Neuronal stem cell (in vitro differentiated cells): ENCODE results near the gene NRG2.

Source experiments
- DNase-seq: peaks from one replicate; pipeline ENCODE4 v3.0.0-alpha.2; 2013; ENCODE audit warnings: low spot score
- H2AFZ ChIP-seq: one replicate; pipeline ENCODE4 v1.6.1; 2013; ENCODE audit warnings: mild to moderate bottlenecking, low read length, inconsistent platforms
- H2AK5ac ChIP-seq: 2 replicates; pipeline ENCODE4 v1.6.1; 2013; ENCODE audit warnings: low read depth, mild to moderate bottlenecking, inconsistent platforms, low read length, moderate library complexity, mixed read lengths
- H2BK120ac ChIP-seq: 2 replicates; pipeline ENCODE4 v1.6.1; 2013; ENCODE audit warnings: low read depth, mild to moderate bottlenecking, inconsistent platforms, low read length, moderate library complexity, mixed read lengths
- H2BK12ac ChIP-seq: one replicate; pipeline ENCODE4 v1.6.1; 2013; ENCODE audit warnings: low read length, inconsistent platforms
- H2BK15ac ChIP-seq: 2 replicates; pipeline ENCODE4 v1.6.1; 2013; ENCODE audit warnings: mild to moderate bottlenecking, low read length, inconsistent platforms, mixed read lengths
- H2BK5ac ChIP-seq: one replicate; pipeline ENCODE4 v1.6.1; 2013; ENCODE audit warnings: inconsistent platforms, mild to moderate bottlenecking, low read length, moderate library complexity
- H3K14ac ChIP-seq: one replicate; pipeline ENCODE4 v1.6.1; 2013; ENCODE audit warnings: low read length, inconsistent platforms
- H3K18ac ChIP-seq: 2 replicates; pipeline ENCODE4 v1.6.1; 2013; ENCODE audit warnings: low read length, inconsistent platforms
- H3K23ac ChIP-seq: 2 replicates; pipeline ENCODE4 v1.6.1; 2013; ENCODE audit warnings: low read depth, mild to moderate bottlenecking, mixed read lengths, low read length, inconsistent platforms; ENCODE audit not compliant: poor library complexity
- H3K27ac ChIP-seq: replicated peaks from 3 replicates; pipeline ENCODE4 v1.5.1; 2013; ENCODE audit warnings: low read length, inconsistent platforms
- H3K27me3 ChIP-seq, 3 experiments: 2 replicates each; pipeline ENCODE4 v1.6.1; 2013; ENCODE audit warnings: low read length in 3 of 3, mild to moderate bottlenecking in 2 of 3, inconsistent platforms in 1 of 3, low read depth in 1 of 3, mixed read lengths in 1 of 3, moderate library complexity in 1 of 3; ENCODE audit not compliant: control insufficient read depth in 3 of 3, insufficient read depth in 3 of 3
- H3K36me3 ChIP-seq, 2 donors: replicated peaks in 1 of 2; 2 replicates each; pipeline ENCODE4 v1.6.1; 2013; ENCODE audit warnings: low read length in 2 of 2; ENCODE audit not compliant: control insufficient read depth in 2 of 2, insufficient read depth in 2 of 2
- H3K4ac ChIP-seq: 2 replicates; pipeline ENCODE4 v1.6.1; 2013; ENCODE audit warnings: inconsistent platforms, mild to moderate bottlenecking, low read length, moderate library complexity
- H3K4me1 ChIP-seq, 2 donors: 1 replicate in 1 of 2; 2 replicates in 1 of 2; pipeline ENCODE4 v1.6.1; 2013; ENCODE audit warnings: low read length in 2 of 2, low read depth in 1 of 2; ENCODE audit not compliant: control insufficient read depth in 2 of 2, insufficient read depth in 1 of 2
- H3K4me2 ChIP-seq: one replicate; pipeline ENCODE4 v1.6.1; 2013; ENCODE audit warnings: mild to moderate bottlenecking, low read length, inconsistent platforms; ENCODE audit not compliant: insufficient read depth, poor library complexity, severe bottlenecking
- H3K4me3 ChIP-seq, 2 donors: 2 replicates each; pipeline ENCODE4 v1.5.1; 2013; ENCODE audit warnings: low read length in 2 of 2, mild to moderate bottlenecking in 2 of 2, inconsistent platforms in 1 of 2, moderate library complexity in 1 of 2
- H3K79me1 ChIP-seq: one replicate; pipeline ENCODE4 v1.6.1; 2013; ENCODE audit warnings: low read depth, mild to moderate bottlenecking, inconsistent platforms, low read length, moderate library complexity
- H3K9ac ChIP-seq: one replicate; pipeline ENCODE4 v1.6.1; 2013; ENCODE audit warnings: mild to moderate bottlenecking, low read depth, low read length, inconsistent platforms; ENCODE audit not compliant: poor library complexity
- H3K9me3 ChIP-seq, 2 donors: replicated peaks in 1 of 2; 2 replicates each; pipeline versions ENCODE3 to v1.6.1; 2013; ENCODE audit warnings: low read length in 2 of 2, mild to moderate bottlenecking in 2 of 2, inconsistent platforms in 1 of 2, low read depth in 1 of 2, mixed read lengths in 1 of 2, moderate library complexity in 1 of 2; ENCODE audit not compliant: control insufficient read depth in 2 of 2, insufficient read depth in 1 of 2
- H4K8ac ChIP-seq: one replicate; pipeline ENCODE4 v1.6.1; 2013; ENCODE audit warnings: low read depth, mild to moderate bottlenecking, inconsistent platforms, low read length, moderate library complexity
- H4K91ac ChIP-seq: one replicate; pipeline ENCODE4 v1.6.1; 2013; ENCODE audit warnings: low read length, low read depth, mild to moderate bottlenecking, inconsistent platforms; ENCODE audit not compliant: poor library complexity
- WGBS, 2 donors: extraction: QIAGEN DNeasy Blood & Tissue Kit; methylation state at CpG; one replicate each; pipeline ENCODE4 v1.1.7; 2013; ENCODE audit warnings: missing lambda C conversion rate in 2 of 2, mixed read lengths in 1 of 2; ENCODE audit not compliant: insufficient read length in 2 of 2, insufficient replicate concordance in 1 of 2; ENCODE audit errors: extremely low coverage in 2 of 2; 5-methylcytosine and 5-hydroxymethylcytosine counted together

Gene NRG2

DNA sequence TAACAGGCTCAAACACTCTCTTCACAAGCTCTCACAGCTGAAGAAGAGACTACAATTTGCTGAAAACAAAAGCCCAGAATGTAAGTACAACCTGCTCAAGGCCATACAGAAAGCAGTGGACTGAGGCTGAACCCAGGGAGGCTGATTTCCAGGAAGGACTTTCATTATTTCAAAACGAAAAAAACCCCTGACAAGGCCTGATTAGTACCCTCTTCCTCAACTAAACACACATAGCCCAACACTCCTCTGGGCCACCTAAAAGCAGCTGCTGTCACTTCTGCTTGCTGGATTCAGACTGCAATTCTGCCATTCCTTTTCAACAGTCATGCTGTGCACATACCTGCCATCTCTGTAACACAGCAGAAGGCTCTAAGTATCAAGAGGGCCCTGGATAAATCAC is 18.2 kb downstream of the NRG2 start:
- Histone ChIP-seq H3K27me3 (peaks cover 0 to 36% (median 3%) of the 10 kb centered on the region in 3 experiments), H2BK5ac (no peak overlapping the region)

DNA sequence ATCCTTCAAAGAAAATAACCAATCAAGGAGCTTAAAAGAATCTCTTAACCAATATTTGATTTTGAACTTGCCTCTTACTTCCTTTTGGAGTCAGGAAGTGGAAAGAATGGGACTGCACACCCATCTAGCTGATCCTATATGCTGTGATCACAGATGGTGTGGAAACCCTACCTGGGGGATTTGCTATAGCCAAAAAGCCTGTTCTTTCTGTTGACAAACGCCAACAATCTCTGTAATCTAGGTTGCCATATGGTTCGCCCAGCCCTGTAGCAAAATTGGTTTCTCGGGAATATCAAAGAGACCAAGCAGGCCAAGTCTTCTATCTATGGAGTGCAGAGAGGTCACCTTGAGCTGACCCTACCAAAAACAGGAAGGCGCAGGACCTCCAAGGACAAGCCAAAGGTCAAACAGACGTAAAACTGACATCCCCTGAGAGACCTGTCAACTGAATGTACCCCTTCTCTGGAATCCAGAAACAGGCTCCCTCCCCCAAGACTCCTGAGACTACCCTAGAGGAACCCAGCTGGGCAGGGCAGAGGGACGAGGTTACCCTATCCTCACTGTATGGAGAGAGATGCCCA is 19.4 kb downstream of the NRG2 start:
- H3K4me2 ChIP-seq, result no peak overlapping the region
- no peak overlapping the region for H2BK15ac ChIP-seq
- no peak overlapping the region for H2BK120ac ChIP-seq
- H2BK12ac ChIP-seq, result no peak overlapping the region
- H4K8ac ChIP-seq, result no peak overlapping the region
- H3K27me3 ChIP-seq, result peaks cover 0 to 33% (median 0%) of the 10 kb centered on the region in 3 experiments
- H3K4ac ChIP-seq, result no peak overlapping the region
- no peak overlapping the region for H3K4me3 ChIP-seq
- H2AK5ac ChIP-seq, result no peak overlapping the region
- no peaks in the 10 kb centered on the region for H3K36me3 ChIP-seq
- no CpG with 5 or more reads among the region's 6 CpGs for WGBS, 2 donors
- no peak overlapping the region for H2AFZ ChIP-seq
- H3K18ac ChIP-seq, result no peak overlapping the region
- H3K79me1 ChIP-seq, result no peaks in the 10 kb centered on the region
- no peak overlapping the region for H2BK5ac ChIP-seq
- no peak overlapping the region for H3K9ac ChIP-seq
- no peaks in the 10 kb centered on the region for H3K9me3 ChIP-seq
- no peak overlapping the region for H3K14ac ChIP-seq
- H3K27ac ChIP-seq, result no peak overlapping the region
- no peaks in the 10 kb centered on the region for H3K4me1 ChIP-seq
- no peak for DNase-seq
- no peak overlapping the region for H4K91ac ChIP-seq
- H3K23ac ChIP-seq, result no peak overlapping the region

More for the DNA sequence above, 18.2 kb downstream of the NRG2 start:
- Histone ChIP-seq H3K4me3 (no peak overlapping the region), H3K9ac (no peak overlapping the region), H3K4me1 (no peaks in the 10 kb centered on the region), H4K91ac (no peak overlapping the region), H3K4me2 (no peak overlapping the region), H3K36me3 (no peaks in the 10 kb centered on the region), H3K14ac (no peak overlapping the region), H2AFZ (no peak overlapping the region), H4K8ac (no peak overlapping the region), H3K79me1 (no peaks in the 10 kb centered on the region), H3K27ac (no peak overlapping the region), H3K4ac (no peak overlapping the region), H2BK15ac (no peak overlapping the region), H2AK5ac (no peak overlapping the region), H3K23ac (no peak overlapping the region), H2BK12ac (no peak overlapping the region), H3K18ac (no peak overlapping the region), H2BK120ac (no peak overlapping the region), H3K9me3 (no peaks in the 10 kb centered on the region)
- no CpG with 5 or more reads among the region's 1 CpG for WGBS, 2 donors
- DNase-seq, result no peak

DNA sequence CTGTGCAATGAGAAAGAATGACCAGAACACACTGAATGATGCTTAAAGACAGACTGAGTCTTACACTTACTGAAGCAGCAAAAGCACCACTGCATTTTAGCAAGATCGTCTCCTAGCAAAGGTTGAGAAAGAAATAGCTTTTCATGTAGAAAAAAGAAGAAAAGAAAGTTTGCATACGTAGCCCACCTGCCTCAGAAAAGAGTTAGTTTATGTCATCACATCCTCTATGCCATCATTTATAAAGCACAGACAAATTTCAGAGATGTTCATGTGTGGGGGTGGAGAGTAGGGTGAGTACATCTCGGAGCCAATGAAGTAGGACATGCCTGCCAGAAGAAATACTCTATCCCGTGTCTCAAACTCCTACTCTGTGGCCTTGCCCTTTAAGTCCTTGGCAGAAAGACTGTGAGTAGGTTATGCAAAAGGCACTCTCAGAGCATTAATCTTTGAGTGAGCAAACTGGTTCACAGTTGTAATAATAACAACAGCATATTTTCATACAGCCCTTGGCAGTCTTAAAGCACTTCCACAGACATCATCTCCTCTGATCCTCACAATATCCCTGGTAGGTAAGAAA is 22.4 kb downstream of the NRG2 start:
- H3K27me3 ChIP-seq, result peaks cover 0 to 51% (median 0%) of the 10 kb centered on the region in 3 experiments
- H3K4ac ChIP-seq, result no peak overlapping the region
- no CpG with 5 or more reads among the region's 4 CpGs for WGBS, 2 donors

DNA sequence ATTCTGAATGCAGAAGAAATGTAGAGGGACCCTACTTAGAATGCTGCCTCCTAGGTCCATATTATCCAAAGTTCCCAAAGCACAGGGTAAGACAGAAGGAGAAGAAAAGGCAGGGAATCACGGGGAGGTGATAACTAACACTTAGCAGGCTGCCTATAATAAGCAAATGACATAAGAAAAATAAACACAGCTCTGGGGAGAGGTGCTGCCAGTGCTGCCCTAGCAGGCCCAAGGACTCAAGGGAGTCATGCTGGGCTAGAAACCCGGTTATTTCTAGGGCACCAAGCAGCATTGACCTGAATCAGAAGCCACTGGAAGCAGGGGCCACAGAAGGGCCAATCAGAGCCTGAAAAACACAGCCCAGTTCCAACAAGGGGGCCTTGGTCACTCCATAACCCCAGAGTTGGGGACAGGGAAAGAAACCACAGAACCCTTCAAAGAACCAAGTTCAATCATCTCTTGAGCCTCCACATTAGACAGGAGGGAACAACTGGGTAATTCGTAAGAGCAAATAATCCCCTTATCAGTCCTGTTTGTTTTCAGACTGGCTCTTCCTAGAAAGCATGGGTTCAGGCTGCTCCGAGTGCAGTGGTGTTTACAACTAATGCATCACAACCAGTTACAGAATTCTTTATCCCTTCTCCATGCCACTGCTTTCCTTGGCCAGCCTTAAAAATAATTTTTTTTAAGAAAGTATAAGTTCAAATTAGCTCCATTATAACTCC is 24.0 kb downstream of the NRG2 start:
- no peak overlapping the region for H2BK5ac ChIP-seq
- no peak overlapping the region for H3K4me3 ChIP-seq
- no peak overlapping the region for H3K4me2 ChIP-seq
- H3K27ac ChIP-seq, result no peak overlapping the region
- H3K14ac ChIP-seq, result no peak overlapping the region
- H2AFZ ChIP-seq, result no peak overlapping the region
- no peak overlapping the region for H4K91ac ChIP-seq
- WGBS, 2 donors, result no CpG with 5 or more reads among the region's 4 CpGs
- H3K9ac ChIP-seq, result no peak overlapping the region
- no peak overlapping the region for H3K4ac ChIP-seq
- no peak overlapping the region for H2BK15ac ChIP-seq
- no peaks in the 10 kb centered on the region for H3K4me1 ChIP-seq
- no peak overlapping the region for H3K18ac ChIP-seq
- no peak overlapping the region for H2AK5ac ChIP-seq
- no peaks in the 10 kb centered on the region for H3K9me3 ChIP-seq
- no peak for DNase-seq
- no peaks in the 10 kb centered on the region for H3K36me3 ChIP-seq
- no peak overlapping the region for H2BK120ac ChIP-seq
- no peak overlapping the region for H3K23ac ChIP-seq
- peaks cover 0 to 58% (median 0%) of the 10 kb centered on the region in 3 experiments for H3K27me3 ChIP-seq
- no peak overlapping the region for H2BK12ac ChIP-seq
- no peak overlapping the region for H4K8ac ChIP-seq
- no peaks in the 10 kb centered on the region for H3K79me1 ChIP-seq

More for the DNA sequence above, 22.4 kb downstream of the NRG2 start:
- Histone ChIP-seq H3K36me3 (no peaks in the 10 kb centered on the region), H3K18ac (no peak overlapping the region), H2BK5ac (no peak overlapping the region), H2BK12ac (no peak overlapping the region), H3K9me3 (no peaks in the 10 kb centered on the region), H2BK15ac (no peak overlapping the region), H3K9ac (no peak overlapping the region), H3K79me1 (no peaks in the 10 kb centered on the region), H4K91ac (no peak overlapping the region), H2AK5ac (no peak overlapping the region), H3K4me1 (no peaks in the 10 kb centered on the region), H2AFZ (no peak overlapping the region), H3K4me2 (no peak overlapping the region), H3K27ac (no peak overlapping the region), H3K4me3 (no peak overlapping the region), H2BK120ac (no peak overlapping the region), H4K8ac (no peak overlapping the region), H3K23ac (no peak overlapping the region), H3K14ac (no peak overlapping the region)
- no peak for DNase-seq
